ENCODE measurements around the gene TMEM178B. TPM values are rescaled to one million over a fixed set of nuclear protein-coding genes. Genes with fewer than 3 reads are reported as not detected.
A peak's percentile ranks its signal among the peaks of the same experiment; 100 is the strongest.

Gene TMEM178B
- total and polyA plus RNA-seq, 12 donors = 0.24 to 4.9 (median 2.1) TPM

DNA sequence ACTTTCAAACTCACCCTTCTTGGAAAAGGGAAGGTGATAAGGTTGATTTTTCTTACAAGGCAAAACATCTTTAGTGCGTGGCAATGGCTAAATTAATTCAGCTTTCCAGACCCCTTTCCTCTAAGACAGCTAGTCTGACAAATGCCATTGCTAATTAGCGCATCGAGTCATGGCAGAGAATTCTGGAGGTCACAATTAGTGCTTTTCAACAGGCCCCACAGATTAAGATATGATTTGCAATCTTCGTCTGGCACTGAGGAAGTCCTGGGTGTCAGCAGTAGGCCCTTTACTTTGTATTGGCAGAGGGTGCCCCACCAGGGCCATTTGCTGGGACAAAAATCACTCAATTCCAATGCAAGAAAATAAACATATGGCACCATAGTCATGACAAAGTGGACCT lies 288.1 kb downstream of the TMEM178B start:
- Histone ChIP-seq H3K27ac (no peak overlapping the region), H3K27me3 (no peaks in the 10 kb centered on the region), H3K36me3 (replicated peaks in 1 of 2) (no peaks in the 10 kb centered on the region), H3K4me1 (replicated peaks in 1 of 2) (peaks cover 0 to 4% of the 10 kb centered on the region in 2 donors), H3K4me3 (no peak overlapping the region), H3K9me3 (replicated peaks in 1 of 3) (no peaks in the 10 kb centered on the region)
- DNase-seq = no peak
- 81 to 91% (median 87%) methylated on average over 3 to 4 of the region's 4 CpGs for WGBS, 4 donors
- intact Hi-C loops (cut with DNase I) = no loop called here
- no peak for TF ChIP-seq POLR2A (IDR thresholded peaks at IDR 0.05)
- TF ChIP-seq, protein P1, sequence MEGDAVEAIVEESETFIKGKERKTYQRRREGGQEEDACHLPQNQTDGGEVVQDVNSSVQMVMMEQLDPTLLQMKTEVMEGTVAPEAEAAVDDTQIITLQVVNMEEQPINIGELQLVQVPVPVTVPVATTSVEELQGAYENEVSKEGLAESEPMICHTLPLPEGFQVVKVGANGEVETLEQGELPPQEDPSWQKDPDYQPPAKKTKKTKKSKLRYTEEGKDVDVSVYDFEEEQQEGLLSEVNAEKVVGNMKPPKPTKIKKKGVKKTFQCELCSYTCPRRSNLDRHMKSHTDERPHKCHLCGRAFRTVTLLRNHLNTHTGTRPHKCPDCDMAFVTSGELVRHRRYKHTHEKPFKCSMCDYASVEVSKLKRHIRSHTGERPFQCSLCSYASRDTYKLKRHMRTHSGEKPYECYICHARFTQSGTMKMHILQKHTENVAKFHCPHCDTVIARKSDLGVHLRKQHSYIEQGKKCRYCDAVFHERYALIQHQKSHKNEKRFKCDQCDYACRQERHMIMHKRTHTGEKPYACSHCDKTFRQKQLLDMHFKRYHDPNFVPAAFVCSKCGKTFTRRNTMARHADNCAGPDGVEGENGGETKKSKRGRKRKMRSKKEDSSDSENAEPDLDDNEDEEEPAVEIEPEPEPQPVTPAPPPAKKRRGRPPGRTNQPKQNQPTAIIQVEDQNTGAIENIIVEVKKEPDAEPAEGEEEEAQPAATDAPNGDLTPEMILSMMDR (IDR thresholded peaks at IDR 0.05) = no peak

DNA sequence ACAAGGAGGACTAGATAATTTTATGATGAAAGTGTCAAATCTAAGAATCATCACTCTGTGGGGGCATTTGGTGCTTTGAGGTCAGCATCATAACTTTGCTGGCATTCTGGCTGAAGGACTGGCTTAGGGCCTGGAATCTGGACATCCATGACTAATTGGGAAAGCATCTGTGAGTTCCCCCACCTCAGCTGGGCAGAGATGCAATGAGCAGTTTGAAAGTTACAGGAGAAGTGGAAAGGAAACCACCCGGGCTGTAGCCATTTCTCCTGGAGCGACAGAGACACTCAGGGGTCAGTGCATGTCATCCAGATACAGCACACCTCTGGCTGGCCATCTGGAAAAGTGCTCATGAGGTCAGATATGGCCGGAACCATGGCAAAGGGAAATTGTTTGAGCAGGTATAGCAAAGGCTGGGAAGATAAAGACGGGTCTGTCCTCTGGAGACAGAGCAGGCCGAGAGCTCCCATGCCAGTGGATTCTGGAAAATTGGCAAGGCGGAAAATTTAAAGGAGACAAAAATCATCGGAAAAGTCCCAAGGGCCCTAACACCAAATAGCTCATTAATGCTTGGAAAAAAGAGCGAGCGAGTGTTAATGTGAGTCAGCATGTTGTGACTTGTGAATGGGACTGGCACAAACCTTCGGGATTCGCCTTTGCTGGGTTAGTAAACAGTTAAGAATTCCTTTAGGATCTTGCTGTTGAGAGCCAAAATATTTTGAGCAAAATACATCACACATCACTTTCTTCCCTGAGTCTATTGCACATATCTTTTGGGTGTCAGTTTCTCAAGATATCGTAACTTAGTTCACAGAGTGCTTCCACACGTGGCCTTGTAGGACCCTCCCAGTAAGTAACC lies 288.9 kb downstream of the TMEM178B start:
- 82 to 92% (median 85%) methylated on average over 13 of the region's 13 CpGs for WGBS, 4 donors
- Histone ChIP-seq H3K27ac (no peak overlapping the region), H3K4me3 (no peak overlapping the region), H3K4me1 (replicated peaks in 1 of 2) (peaks cover 0 to 4% of the 10 kb centered on the region in 2 donors), H3K27me3 (no peaks in the 10 kb centered on the region), H3K9me3 (replicated peaks in 1 of 3) (no peaks in the 10 kb centered on the region), H3K36me3 (replicated peaks in 1 of 2) (no peaks in the 10 kb centered on the region)
- intact Hi-C loops (cut with DNase I) = no loop called here
- DNase-seq = peak in 5 of 7 donors; percentile 11 to 43 (median 21)
- TF ChIP-seq, protein P1 (IDR thresholded peaks at IDR 0.05) = no peak
- no peak for TF ChIP-seq POLR2A (IDR thresholded peaks at IDR 0.05)

DNA sequence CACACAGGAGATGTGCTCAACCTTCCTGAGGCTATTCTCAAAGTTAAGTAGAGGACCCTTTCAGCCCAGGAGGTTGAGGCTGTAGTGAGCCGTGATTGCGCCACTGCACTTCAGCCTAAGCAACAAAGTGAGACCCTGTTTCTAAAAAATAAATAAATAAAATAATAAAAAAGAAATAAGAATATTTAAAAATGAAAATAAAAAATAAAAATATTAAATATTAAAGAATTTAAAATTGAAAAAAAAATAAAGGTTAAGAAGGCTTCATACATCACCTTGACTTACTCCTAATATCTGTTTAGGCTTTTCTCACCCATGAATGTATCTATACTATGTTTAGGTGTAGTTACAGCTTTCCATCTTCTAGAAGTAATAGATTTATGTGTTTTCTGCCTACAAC lies 289.9 kb downstream of the TMEM178B start:
- 92 to 98% (median 97%) methylated on average over 2 of the region's 2 CpGs for WGBS, 4 donors
- H3K9me3 ChIP-seq (replicated peaks in 1 of 3) = no peaks in the 10 kb centered on the region
- no peaks in the 10 kb centered on the region for H3K36me3 ChIP-seq (replicated peaks in 1 of 2)
- no peak for TF ChIP-seq POLR2A (IDR thresholded peaks at IDR 0.05)
- TF ChIP-seq, protein P1 (IDR thresholded peaks at IDR 0.05) = no peak
- no peak overlapping the region for H3K27ac ChIP-seq
- no peak for DNase-seq
- intact Hi-C loops (cut with DNase I) = no loop called here
- H3K27me3 ChIP-seq = no peaks in the 10 kb centered on the region
- peaks cover 0 to 4% of the 10 kb centered on the region in 2 donors for H3K4me1 ChIP-seq (replicated peaks in 1 of 2)
- H3K4me3 ChIP-seq = no peak overlapping the region

DNA sequence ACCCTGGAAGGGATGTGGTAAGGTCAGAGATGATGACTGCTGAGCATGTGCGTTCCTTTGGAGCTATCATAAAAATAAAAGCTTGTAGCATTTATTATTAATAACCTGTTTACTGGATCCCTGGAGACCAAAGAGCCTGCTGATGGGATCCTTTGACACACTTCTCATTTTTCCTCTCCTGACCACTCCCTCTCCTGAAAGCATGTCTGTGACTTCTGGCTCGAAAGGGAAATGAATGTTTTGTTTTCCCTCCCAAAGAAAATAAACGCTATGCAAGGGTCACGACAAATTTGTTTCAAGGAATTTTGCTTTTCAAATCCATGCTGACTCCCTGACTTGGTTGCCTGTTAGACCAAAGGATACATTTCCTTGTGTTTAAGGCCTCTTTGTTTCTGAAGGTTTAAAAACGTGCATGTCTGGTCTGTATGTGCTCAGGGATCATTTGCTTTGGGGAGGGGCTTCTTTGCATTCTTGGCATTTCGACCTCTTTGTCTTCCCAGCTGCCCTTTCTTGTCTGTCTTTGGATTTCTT lies 292.3 kb downstream of the TMEM178B start:
- TF ChIP-seq POLR2A (IDR thresholded peaks at IDR 0.05) = no peak
- TF ChIP-seq, protein P1 (IDR thresholded peaks at IDR 0.05) = no peak
- 45 to 53% (median 48%) methylated on average over 6 of the region's 6 CpGs for WGBS, 4 donors
- H3K36me3 ChIP-seq (replicated peaks in 1 of 2) = no peaks in the 10 kb centered on the region
- peaks cover 0 to 4% of the 10 kb centered on the region in 2 donors for H3K4me1 ChIP-seq (replicated peaks in 1 of 2)
- H3K9me3 ChIP-seq (replicated peaks in 1 of 3) = no peaks in the 10 kb centered on the region
- intact Hi-C loops (cut with DNase I) = no loop called here
- H3K27ac ChIP-seq = no peak overlapping the region
- no peaks in the 10 kb centered on the region for H3K27me3 ChIP-seq
- no peak for DNase-seq
- no peak overlapping the region for H3K4me3 ChIP-seq
